K562 (cell line): ENCODE measurements around the gene POU4F1. TPM values are rescaled to one million over a fixed set of nuclear protein-coding genes. Genes with fewer than 3 reads are reported as not detected.

Source experiments
- ATAC-seq: fragments of 200-7000 bp; cut with Tn5 transposase; 3 replicates; pipeline ENCODE4 v1.9.1; 2020; ENCODE audit warnings: moderate library complexity
- BruUV-seq: library from RNA; stranded (reverse); fragments of 400-500 nt; replicated peaks from 2 replicates; lab custom pipeline; 2021; lab: Mats Ljungman, UMichigan
- CTCF ChIA-PET: fragments of 300-600 bp; formaldehyde crosslinking; extraction: SDS; loops from one replicate; lab custom pipeline; 2021; ENCODE audit warnings: low intra/inter-chr PET ratio; lab: Yijun Ruan, JAX
- POLR2A ChIA-PET: fragments of 300-600, 350-650 bp; sonication (Branson Sonifier 250); formaldehyde crosslinking; extraction: SDS; loops from one replicate; lab custom pipeline; 2021; ENCODE audit warnings: antibody characterized with exemption, inconsistent platforms; lab: Yijun Ruan, JAX
- DNase-seq, 4 experiments: peaks; one replicate each; pipeline versions ENCODE4 v3.0.0 to v3.0.0-alpha.2; 2011 to 2018; ENCODE audit warnings: low spot score in 3 of 4, mixed read lengths in 3 of 4; ENCODE audit errors: extremely low read depth in 1 of 4
- FAIRE-seq: peaks from 2 replicates; lab custom pipeline; 2011; peaks lifted over from hg19 to GRCh38; lab: Jason Lieb, UNC
- H2AFZ ChIP-seq: 2 replicates; pipeline ENCODE4 v1.6.0; 2011; ENCODE audit warnings: low read depth, low read length, control low read depth, inconsistent platforms
- H3K27ac ChIP-seq: fragments of 200-600 bp; 3 replicates; pipeline ENCODE4 v1.8.0; 2011; ENCODE audit warnings: low read depth, mild to moderate bottlenecking, control low read depth, inconsistent platforms, low read length, moderate library complexity, mixed read lengths; ENCODE audit errors: extremely low read depth
- H3K27me3 ChIP-seq, 2 experiments: fragments of 300-600 bp in 1 of 2; 2 replicates in 1 of 2; 3 replicates in 1 of 2; pipeline versions ENCODE4 v1.6.0 to v1.8.0; 2011; ENCODE audit warnings: inconsistent platforms in 2 of 2, low read length in 2 of 2, mild to moderate bottlenecking in 1 of 2, mixed read lengths in 1 of 2, moderate library complexity in 1 of 2; ENCODE audit not compliant: control insufficient read depth in 2 of 2, insufficient read depth in 2 of 2
- H3K36me3 ChIP-seq: fragments of 300-600 bp; 3 replicates; pipeline ENCODE4 v1.8.0; 2011; ENCODE audit warnings: mild to moderate bottlenecking, low read length, inconsistent platforms; ENCODE audit not compliant: control insufficient read depth, insufficient read depth
- H3K4me1 ChIP-seq, 2 experiments: fragments of 200-600 bp in 1 of 2; replicated peaks in 1 of 2; 2 replicates in 1 of 2; 3 replicates in 1 of 2; pipeline versions ENCODE4 v1.5.1 to v1.8.0; 2011; ENCODE audit warnings: inconsistent platforms in 2 of 2, low read length in 2 of 2, mild to moderate bottlenecking in 1 of 2, mixed read lengths in 1 of 2, moderate library complexity in 1 of 2; ENCODE audit not compliant: control insufficient read depth in 2 of 2, insufficient read depth in 2 of 2
- H3K4me2 ChIP-seq: 2 replicates; pipeline ENCODE4 v1.6.1; 2011; ENCODE audit warnings: low read length, control low read depth, inconsistent platforms, mixed read lengths; ENCODE audit not compliant: insufficient read depth
- H3K4me3 ChIP-seq: fragments of 200-600 bp; sonication (generic), shearing (Covaris generic); 2 replicates; pipeline ENCODE4 v1.5.1; 2016; ENCODE audit warnings: control low read depth, inconsistent platforms
- H3K79me2 ChIP-seq: fragments of 200-600 bp; 3 replicates; pipeline ENCODE4 v1.8.0; 2011; ENCODE audit warnings: low read length, inconsistent platforms; ENCODE audit not compliant: control insufficient read depth, insufficient read depth
- H3K9ac ChIP-seq, 2 experiments: 2 replicates each; pipeline versions ENCODE4 v1.6.0 to v1.6.1; 2011; ENCODE audit warnings: low read depth in 2 of 2, low read length in 2 of 2, control low read depth in 1 of 2, inconsistent platforms in 1 of 2, mild to moderate bottlenecking in 1 of 2, mixed read lengths in 1 of 2; ENCODE audit not compliant: insufficient read depth in 1 of 2
- H3K9me1 ChIP-seq: one replicate; pipeline ENCODE4 v1.6.0; 2011; ENCODE audit warnings: inconsistent platforms, mild to moderate bottlenecking, low read length, moderate library complexity; ENCODE audit not compliant: control insufficient read depth, insufficient read depth
- H3K9me3 ChIP-seq: replicated peaks from 2 replicates; pipeline ENCODE4 v1.5.1; 2011; ENCODE audit warnings: low read depth, low read length, inconsistent platforms; ENCODE audit not compliant: control insufficient read depth, insufficient read depth
- H4K20me1 ChIP-seq: replicated peaks from 2 replicates; pipeline ENCODE4 v1.6.1; 2011; ENCODE audit warnings: low read length, inconsistent platforms, mixed read lengths; ENCODE audit not compliant: control insufficient read depth, insufficient read depth
- CBFB ChIP-seq: sonication (generic); formaldehyde crosslinking; IDR thresholded peaks from 2 replicates; pipeline ENCODE4 v1.4.0; 2020; ENCODE audit warnings: mild to moderate bottlenecking, missing genetic modification reagents
- CHCHD3 ChIP-seq: fragments of 250-450 bp; sonication (Bioruptor Pico); IDR thresholded peaks from 2 replicates; pipeline ENCODE4 v2.1.2; 2022; ENCODE audit warnings: mild to moderate bottlenecking
- ELF1 ChIP-seq: fragments of 200-800 bp; sonication (Bioruptor generic); IDR thresholded peaks from 2 replicates; pipeline ENCODE4 v1.6.1; 2016; ENCODE audit warnings: missing genetic modification characterization, missing compliant biosample characterization
- ELK3 ChIP-seq: fragments of 450-650 bp; formaldehyde crosslinking; IDR thresholded peaks from 2 replicates; pipeline ENCODE4 v1.4.0; 2020; ENCODE audit warnings: mild to moderate bottlenecking
- EP400 ChIP-seq: fragments of 450-650 bp; IDR thresholded peaks from 2 replicates; pipeline ENCODE4 v1.6.1; 2017; ENCODE audit warnings: antibody characterized with exemption, mild to moderate bottlenecking, moderate library complexity
- GATA2 ChIP-seq: sonication (generic); formaldehyde crosslinking; IDR thresholded peaks from 2 replicates; pipeline ENCODE4 v1.4.0; 2020; ENCODE audit warnings: mild to moderate bottlenecking, missing genetic modification reagents
- LARP7 ChIP-seq: fragments of 450-650 bp; IDR thresholded peaks from 2 replicates; pipeline ENCODE4 v1.6.1; 2016
- MCM2 ChIP-seq: fragments of 450-650 bp; IDR thresholded peaks from 2 replicates; pipeline ENCODE4 v1.6.1; 2017; ENCODE audit warnings: low read depth, mild to moderate bottlenecking
- NFYB ChIP-seq: IDR thresholded peaks from 2 replicates; pipeline ENCODE4 v1.6.1; 2011; ENCODE audit warnings: mild to moderate bottlenecking, moderate library complexity; ENCODE audit not compliant: insufficient read length; ENCODE audit errors: extremely low read depth
- OTX1 ChIP-seq: fragments of 450-650 bp; formaldehyde crosslinking; IDR thresholded peaks from 2 replicates; pipeline ENCODE4 v1.4.0; 2022; ENCODE audit warnings: mild to moderate bottlenecking
- RCOR1 ChIP-seq, 2 experiments: IDR thresholded peaks; 2 replicates each; pipeline ENCODE4 v1.6.1; 2012; ENCODE audit warnings: low read depth in 2 of 2, low read length in 2 of 2, borderline replicate concordance in 1 of 2, improper control_type of control experiment in 1 of 2
- SREBF1 ChIP-seq: fragments of 150-350 bp; IDR thresholded peaks from 2 replicates; pipeline ENCODE4 v1.6.1; 2014; ENCODE audit warnings: antibody characterized with exemption, low read depth, low read length, borderline replicate concordance
- STAT6 ChIP-seq: sonication (generic); formaldehyde crosslinking; IDR thresholded peaks from 2 replicates; pipeline ENCODE4 v1.8.1; 2023; ENCODE audit warnings: mild to moderate bottlenecking, missing genetic modification reagents
- ZFX ChIP-seq: sonication (generic); formaldehyde crosslinking; IDR thresholded peaks from 2 replicates; pipeline ENCODE4 v1.8.0; 2022; ENCODE audit warnings: mild to moderate bottlenecking, missing genetic modification reagents, moderate library complexity
- ZNF445 ChIP-seq: fragments of 250-450 bp; sonication (Bioruptor Pico); IDR thresholded peaks from 2 replicates; pipeline ENCODE4 v1.4.0; 2020; ENCODE audit warnings: low read depth, mild to moderate bottlenecking, moderate library complexity
- ZNF696 ChIP-seq: fragments of 250-450 bp; sonication (Bioruptor Pico); conservative IDR thresholded peaks from 2 replicates; pipeline ENCODE4 v1.4.0; 2020; ENCODE audit warnings: mild to moderate bottlenecking, moderate library complexity
- ZNF764 ChIP-seq: fragments of 250-450 bp; sonication (Bioruptor Pico); IDR thresholded peaks from 2 replicates; pipeline ENCODE4 v1.4.0; 2020; ENCODE audit warnings: low read depth, mild to moderate bottlenecking, moderate library complexity
- ZNF77 ChIP-seq: fragments of 250-450 bp; sonication (Bioruptor Pico); IDR thresholded peaks from 2 replicates; pipeline ENCODE4 v1.5.0; 2020
- WGBS: fragments of 100-300 bp; shearing (Covaris generic); methylation state at CpG from one replicate; pipeline ENCODE4 v1.1.6; 2016; ENCODE audit warnings: low coverage, mixed read lengths; ENCODE audit not compliant: insufficient coverage; ENCODE audit errors: missing lambda C conversion rate; 5-methylcytosine and 5-hydroxymethylcytosine counted together
- in situ Hi-C: fragments of 300-500 bp; cut with MboI; formaldehyde crosslinking; loops from 4 replicates; pipeline ENCODE4 v1.15.0; 2018; ENCODE audit warnings: inconsistent platforms, mixed read lengths
- intact Hi-C: fragments of 100-400 bp; cut with micrococcal nuclease; formaldehyde crosslinking; loops from 2 replicates; pipeline ENCODE4 v1.14.2; 2022
- polyA plus RNA-seq, 8 experiments: library from polyadenylated mRNA; depleted of rRNA in 4 of 8; stranded (reverse) in 5 of 8; unstranded in 3 of 8; fragments of >200 nt; fragmentation: Nextera tagmentation in 2 of 8; fragmentation: Illumina TruSeq in 1 of 8; extraction: Ambion mirVana in 2 of 8; extraction: Trizol in 1 of 8; gene quantifications; 2 replicates each; pipeline versions ENCODE4 v1.2.1 to v1.2.3, GENCODE V29; 2011 to 2014; ENCODE audit warnings: inconsistent platforms in 1 of 8, missing spikeins in 1 of 8
- total RNA-seq, 7 experiments: library from RNA; depleted of rRNA in 6 of 7; stranded (reverse); fragments of >200 nt in 6 of 7; fragmentation: Illumina TruSeq in 2 of 7; extraction: Trizol in 2 of 7; gene quantifications; 2 replicates each; pipeline versions ENCODE4 v1.2.1 to v1.2.3, GENCODE V29; 2011 to 2021; ENCODE audit warnings: low replicate concordance in 1 of 7
- TF ChIP-seq, protein P1 (sequence below): fragments of 250-450 bp; sonication (Bioruptor Pico); IDR thresholded peaks from 2 replicates; pipeline ENCODE4 v1.8.0; 2021; ENCODE audit warnings: moderate library complexity, mild to moderate bottlenecking, inconsistent platforms

Gene POU4F1
- total and polyA plus RNA-seq, 9 of the 15 experiments (the other 6 are each of a cell fraction or from before 2014, with no cell fraction given) = 0.61 to 2.8 (median 1.5) TPM

DNA sequence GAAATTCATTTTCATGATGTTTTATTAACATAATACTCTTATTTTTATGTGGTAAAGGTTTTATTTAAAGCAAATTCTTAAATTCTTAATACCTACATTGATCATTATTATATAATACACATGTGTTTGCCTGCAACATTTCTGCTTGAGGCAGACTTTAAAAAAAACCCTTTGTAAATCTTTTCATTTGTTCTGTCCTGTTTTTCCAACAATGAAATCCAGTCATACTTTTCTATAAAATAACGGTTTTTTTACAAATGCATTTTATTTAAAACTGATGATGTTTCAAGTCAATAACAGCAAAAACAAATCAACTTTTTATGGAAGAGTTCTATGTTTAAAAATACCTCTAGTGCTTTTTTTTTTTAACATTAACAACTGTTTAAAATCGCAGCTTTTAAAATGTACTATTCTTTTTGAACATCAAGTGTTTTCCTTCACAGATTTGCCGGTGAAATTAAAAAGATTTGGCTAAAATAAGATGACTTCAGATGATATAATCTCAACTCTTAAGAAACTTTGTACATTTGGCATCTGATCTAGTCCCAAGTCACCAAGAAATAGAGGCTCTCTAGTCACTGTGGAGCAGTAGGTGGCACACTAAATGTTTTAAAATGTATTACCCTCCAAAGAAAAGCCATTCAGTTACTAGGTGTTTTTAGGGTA is 5.1 kb downstream of the POU4F1 start (continued):
- TF ChIP-seq EP400 = no peak
- no peak for TF ChIP-seq MCM2
- TF ChIP-seq LARP7 = no peak
- TF ChIP-seq CBFB (CRISPR knock-in tag) = no peak
- no peak for TF ChIP-seq CHCHD3 (CRISPR knock-in tag)

DNA sequence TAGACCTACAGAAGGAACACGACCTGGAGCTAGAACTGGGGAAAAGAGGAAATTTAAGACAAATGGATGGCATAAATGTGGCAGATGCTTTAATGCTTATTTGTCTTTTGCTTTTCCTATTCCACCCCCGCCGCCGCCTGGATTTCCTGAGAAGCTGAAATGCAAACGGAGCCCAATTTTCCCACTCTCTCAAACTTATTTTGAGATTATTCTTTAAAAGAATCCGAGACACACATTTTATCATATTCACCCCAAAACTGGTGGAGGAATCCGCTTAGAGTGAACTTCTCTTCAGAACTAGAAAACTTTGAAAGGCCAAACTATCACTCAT is 5.8 kb downstream of the POU4F1 start:
- DNase-seq = no peak
- H3K27ac ChIP-seq = no peak overlapping the region
- H2AFZ ChIP-seq = no peak overlapping the region
- peaks cover 0 to 7% of the 10 kb centered on the region in 2 experiments; a peak in 2 of 5 replicates for H3K27me3 ChIP-seq
- no TSS peak for BruUV-seq
- H3K4me2 ChIP-seq = no peak overlapping the region
- FAIRE-seq = no peak
- H4K20me1 ChIP-seq = no peaks in the 10 kb centered on the region
- intact Hi-C loops = no loop called here
- H3K9me1 ChIP-seq = no peaks in the 10 kb centered on the region
- H3K9me3 ChIP-seq = no peaks in the 10 kb centered on the region
- peaks cover 0 to 4% of the 10 kb centered on the region in 2 experiments; a peak in 2 of 5 replicates for H3K4me1 ChIP-seq
- no peak overlapping the region for H3K9ac ChIP-seq
- no peak overlapping the region for H3K4me3 ChIP-seq
- WGBS = 40% methylated on average over 7 of the region's 7 CpGs
- H3K79me2 ChIP-seq = no peaks in the 10 kb centered on the region
- no peaks in the 10 kb centered on the region for H3K36me3 ChIP-seq
- ChIA-PET CTCF (no interaction called here), POLR2A (no interaction called here)
- no peak for ATAC-seq
- in situ Hi-C loops = no loop called here
- TF ChIP-seq, protein P1, sequence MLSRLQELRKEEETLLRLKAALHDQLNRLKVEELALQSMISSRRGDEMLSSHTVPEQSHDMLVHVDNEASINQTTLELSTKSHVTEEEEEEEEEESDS (CRISPR knock-in tag) = no peak
- TF ChIP-seq RCOR1 (IDR thresholded peaks at IDR 0.05; ENCODE audit: borderline replicate concordance in 1 of 2, low read depth in 2 of 2, low read length in 2 of 2) (no peak), OTX1 (no peak), NFYB (no peak), ZNF764 (CRISPR knock-in tag) (no peak), ZNF77 (CRISPR knock-in tag) (no peak), ZFX (no peak), SREBF1 (no peak), ZNF445 (CRISPR knock-in tag) (no peak), ELK3 (CRISPR knock-in tag) (no peak), STAT6 (CRISPR knock-in tag) (no peak), ELF1 (tag) (no peak), ZNF696 (CRISPR knock-in tag) (no peak), GATA2 (CRISPR knock-in tag) (no peak)
